PC-9 (cell line): Measurements from ENCODE around the gene PCDHA1. TPM values are rescaled to one million over a fixed set of nuclear protein-coding genes. Genes with fewer than 3 reads are reported as not detected.

Experiments
- BruUV-seq: library from RNA; stranded (reverse); fragments of 400-500 nt; replicated peaks from 2 replicates; lab custom pipeline; 2021; lab: Mats Ljungman, UMichigan
- CTCF ChIA-PET: fragments of 300-600 bp; sonication (Branson Sonifier 250); formaldehyde crosslinking; loops from one replicate; lab custom pipeline; 2022; ENCODE audit warnings: antibody characterized with exemption; lab: Charles Lee
- POLR2A ChIA-PET: fragments of 300-600 bp; sonication (Branson Sonifier 250); formaldehyde crosslinking; loops from one replicate; lab custom pipeline; 2022; ENCODE audit warnings: antibody characterized with exemption; ENCODE audit not compliant: unreplicated experiment; lab: Charles Lee
- DNase-seq, 2 experiments: peaks; one replicate each; pipeline versions ENCODE4 v3.0.0 to v3.0.0-alpha.2; 2015 to 2022; ENCODE audit warnings: mixed read lengths in 1 of 2
- H2AFZ ChIP-seq: fragments of 200-600 bp; sonication (generic); 2 replicates; pipeline ENCODE4 v1.8.1; 2017; ENCODE audit warnings: antibody characterized with exemption
- H3F3A ChIP-seq: fragments of 200-600 bp; sonication (generic); 2 replicates; pipeline ENCODE4 v1.8.1; 2017; ENCODE audit warnings: antibody characterized with exemption, mild to moderate bottlenecking, low read depth; ENCODE audit not compliant: insufficient read depth
- H3K27ac ChIP-seq: fragments of 200-600 bp; sonication (generic); 2 replicates; pipeline ENCODE4 v1.6.1; 2016; ENCODE audit warnings: mixed run types
- H3K27me3 ChIP-seq: fragments of 200-600 bp; sonication (generic); 2 replicates; pipeline ENCODE4 v1.6.1; 2016; ENCODE audit warnings: low read depth, mixed run types; ENCODE audit not compliant: insufficient read depth
- H3K36me3 ChIP-seq: fragments of 200-600 bp; sonication (generic); 2 replicates; pipeline ENCODE4 v1.6.1; 2016; ENCODE audit warnings: low read depth, mixed run types
- H3K4me1 ChIP-seq: fragments of 200-600 bp; sonication (generic); replicated peaks from 2 replicates; pipeline ENCODE4 v1.6.1; 2016; ENCODE audit warnings: mixed run types; ENCODE audit not compliant: insufficient read depth
- H3K4me2 ChIP-seq: fragments of 200-600 bp; sonication (generic); 2 replicates; pipeline ENCODE4 v1.6.1; 2017; ENCODE audit warnings: mixed run types
- H3K4me3 ChIP-seq: fragments of 200-600 bp; sonication (generic); 2 replicates; pipeline ENCODE4 v1.6.1; 2016; ENCODE audit warnings: mixed run types
- H3K79me2 ChIP-seq: fragments of 200-600 bp; sonication (generic); 2 replicates; pipeline ENCODE4 v1.6.1; 2017; ENCODE audit warnings: low read depth, mixed run types
- H3K9me2 ChIP-seq: fragments of 200-600 bp; sonication (generic); 2 replicates; pipeline ENCODE4 v1.8.1; 2017; ENCODE audit warnings: mild to moderate bottlenecking; ENCODE audit not compliant: insufficient read depth
- H3K9me3 ChIP-seq: fragments of 200-600 bp; sonication (generic); 2 replicates; pipeline ENCODE4 v1.8.1; 2016; ENCODE audit warnings: low read depth; ENCODE audit not compliant: insufficient read depth
- H4K20me1 ChIP-seq: fragments of 200-600 bp; sonication (generic); 2 replicates; pipeline ENCODE4 v1.8.1; 2017; ENCODE audit not compliant: insufficient read depth
- CTCF ChIP-seq: fragments of 200-600 bp; sonication (generic); conservative IDR thresholded peaks from 2 replicates; pipeline ENCODE4 v1.6.1; 2017; ENCODE audit warnings: mixed run types, antibody characterized with exemption, mild to moderate bottlenecking, moderate library complexity
- EZH2 ChIP-seq: fragments of 200-600 bp; sonication (generic); IDR thresholded peaks from 2 replicates; pipeline ENCODE4 v1.8.0; 2017; ENCODE audit warnings: antibody characterized with exemption, low read depth
- intact Hi-C: fragments of 100-400 bp; cut with micrococcal nuclease; formaldehyde crosslinking; loops from one replicate; pipeline ENCODE4 v1.10.0; 2022; ENCODE audit not compliant: unreplicated experiment
- total RNA-seq: library from RNA; stranded (reverse); gene quantifications from 2 replicates; pipeline ENCODE4 v1.2.3, GENCODE V29; 2021

The PCDHA1 gene
- total RNA-seq, 1 experiment from 2014 or later, result not detected

GRCh38 chr5:140982083-140982716 is 196.3 kb downstream of the PCDHA1 start:
- H3K27me3 ChIP-seq, result no peaks in the 10 kb centered on the region
- H4K20me1 ChIP-seq, result no peaks in the 10 kb centered on the region
- BruUV-seq, result no TSS peak
- ChIA-PET CTCF (no interaction called here), POLR2A (no interaction called here)
- no peak overlapping the region for H3K27ac ChIP-seq
- no peak for DNase-seq
- no peaks in the 10 kb centered on the region for H3K79me2 ChIP-seq
- no peaks in the 10 kb centered on the region for H3K9me3 ChIP-seq
- TF ChIP-seq EZH2 (no peak), CTCF (no peak)
- H3F3A ChIP-seq, result no peaks in the 10 kb centered on the region
- H3K4me1 ChIP-seq, result no peaks in the 10 kb centered on the region
- no peak overlapping the region for H3K4me2 ChIP-seq
- H3K36me3 ChIP-seq, result no peaks in the 10 kb centered on the region
- H2AFZ ChIP-seq, result no peak overlapping the region
- H3K9me2 ChIP-seq, result no peaks in the 10 kb centered on the region
- intact Hi-C loops, result no loop called here
- no peak overlapping the region for H3K4me3 ChIP-seq

- no peak overlapping the region for H3K4me2 ChIP-seq
- intact Hi-C loops, result loop anchor here (5.0 kb wide), 1 partner anchor 59 kb away; the partner anchor contains the start of gene PCDHAC1
- H3F3A ChIP-seq, result no peaks in the 10 kb centered on the region
- no peak overlapping the region for H2AFZ ChIP-seq
- H3K27ac ChIP-seq, result no peak overlapping the region
- no peaks in the 10 kb centered on the region for H3K36me3 ChIP-seq
- BruUV-seq, result no TSS peak
- no peaks in the 10 kb centered on the region for H3K9me2 ChIP-seq
- H3K4me3 ChIP-seq, result no peak overlapping the region
- H3K79me2 ChIP-seq, result no peaks in the 10 kb centered on the region
- CTCF ChIA-PET, result no interaction called here
- POLR2A ChIA-PET, result no interaction called here
- DNase-seq, result no peak
- no peaks in the 10 kb centered on the region for H3K27me3 ChIP-seq
- TF ChIP-seq EZH2 (no peak), CTCF (no peak)
- H4K20me1 ChIP-seq, result no peaks in the 10 kb centered on the region
- no peaks in the 10 kb centered on the region for H3K9me3 ChIP-seq
- H3K4me1 ChIP-seq, result no peaks in the 10 kb centered on the region
These were observed 200.2 kb downstream of the PCDHA1 start for GRCh38 chr5:140986117-140986521.

- no TSS peak for BruUV-seq
- no peak overlapping the region for H2AFZ ChIP-seq
- H3K9me2 ChIP-seq, result no peaks in the 10 kb centered on the region
- no peaks in the 10 kb centered on the region for H3K9me3 ChIP-seq
- no peaks in the 10 kb centered on the region for H3K27me3 ChIP-seq
- intact Hi-C loops, result loop anchor here (1.0 to 5.0 kb wide), 2 partner anchors 16 to 61 kb away; partner anchors contain the start of gene PCDHAC1
- peak; percentile 33 to 68 for DNase-seq
- ChIA-PET POLR2A (interaction anchor here (0.6 kb wide), 1 partner anchor 22 kb away, joined by 3 read pairs; the partner anchor contains the start of gene PCDHAC2), CTCF (interaction anchor here (0.6 kb wide), 1 partner anchor 986 kb away, joined by 7 read pairs; no protein-coding TSS in a partner anchor)
- no peak overlapping the region for H3K4me3 ChIP-seq
- no peaks in the 10 kb centered on the region for H3F3A ChIP-seq
- no peaks in the 10 kb centered on the region for H3K4me1 ChIP-seq
- H3K36me3 ChIP-seq, result no peaks in the 10 kb centered on the region
- H4K20me1 ChIP-seq, result no peaks in the 10 kb centered on the region
- no peaks in the 10 kb centered on the region for H3K79me2 ChIP-seq
- no peak overlapping the region for H3K27ac ChIP-seq
- TF ChIP-seq CTCF (no peak), EZH2 (no peak)
- H3K4me2 ChIP-seq, result 0 out of 2 replicates have a peak overlapping the region, but pooled peaks have one; percentile 21
These were observed 202.2 kb downstream of the PCDHA1 start for GRCh38 chr5:140988100-140988499.
